DMS53 (cell line): ENCODE data around the gene LMX1A.

Experiments
- DNase-seq: peaks from one replicate; lab custom pipeline; 2025; lab: John Stamatoyannopoulos, UW

LMX1A gene

GRCh38 chr1:165355977-165356811, at the start of gene LMX1A:
LMX1A (minus strand) TSS chr1:165356715; CDS start chr1:165355559, 1,156 bp downstream.
- peak; percentile 58 for DNase-seq

- DNase-seq = peak; percentile 77
These were observed 47.4 kb upstream of the LMX1A start for GRCh38 chr1:165403835-165404482.

GRCh38 chr1:165402517-165403111, 46.1 kb upstream of the LMX1A start:
- DNase-seq = no peak

GRCh38 chr1:165397944-165398343, 41.4 kb upstream of the LMX1A start:
- DNase-seq = no peak

- DNase-seq = no peak
These were observed 39.4 kb upstream of the LMX1A start for GRCh38 chr1:165395901-165396300.

- no peak for DNase-seq
These were observed 39.0 kb upstream of the LMX1A start for GRCh38 chr1:165395478-165395877.

GRCh38 chr1:165392634-165393571, 36.4 kb upstream of the LMX1A start:
- DNase-seq = peak; percentile 85

GRCh38 chr1:165389609-165390008, 33.1 kb upstream of the LMX1A start:
- DNase-seq = no peak

GRCh38 chr1:165387961-165388360, 31.4 kb upstream of the LMX1A start:
- DNase-seq = no peak

GRCh38 chr1:165387505-165387904, 31.0 kb upstream of the LMX1A start:
- DNase-seq = no peak

GRCh38 chr1:165383599-165384405, 27.3 kb upstream of the LMX1A start:
- no peak for DNase-seq

GRCh38 chr1:165383067-165383466, 26.6 kb upstream of the LMX1A start:
- DNase-seq = no peak

GRCh38 chr1:165381745-165382505, 25.4 kb upstream of the LMX1A start:
- no peak for DNase-seq

GRCh38 chr1:165376811-165377311, 20.3 kb upstream of the LMX1A start:
- DNase-seq = no peak

GRCh38 chr1:165376041-165376810, 19.7 kb upstream of the LMX1A start:
- DNase-seq = peak; percentile 80

- peak; percentile 52 for DNase-seq
These were observed 19.1 kb upstream of the LMX1A start for GRCh38 chr1:165375623-165376022.

GRCh38 chr1:165371588-165372225, 15.2 kb upstream of the LMX1A start:
- DNase-seq = no peak

- peak; percentile 65 for DNase-seq
These were observed 12.8 kb upstream of the LMX1A start for GRCh38 chr1:165369255-165369848.
